AG08395 (cell line): Measurements from ENCODE around the gene DAPK3.
"Not testable (repeated sequence)": the region's sequence is repeated elsewhere in the genome, so short reads cannot be mapped to it uniquely, and the experiment has no call there.

ENCODE experiments used
- DNase-seq: peaks from one replicate; pipeline ENCODE4 v3.0.0; 2012; ENCODE audit warnings: mixed read lengths, low spot score

The DAPK3 gene

DNA sequence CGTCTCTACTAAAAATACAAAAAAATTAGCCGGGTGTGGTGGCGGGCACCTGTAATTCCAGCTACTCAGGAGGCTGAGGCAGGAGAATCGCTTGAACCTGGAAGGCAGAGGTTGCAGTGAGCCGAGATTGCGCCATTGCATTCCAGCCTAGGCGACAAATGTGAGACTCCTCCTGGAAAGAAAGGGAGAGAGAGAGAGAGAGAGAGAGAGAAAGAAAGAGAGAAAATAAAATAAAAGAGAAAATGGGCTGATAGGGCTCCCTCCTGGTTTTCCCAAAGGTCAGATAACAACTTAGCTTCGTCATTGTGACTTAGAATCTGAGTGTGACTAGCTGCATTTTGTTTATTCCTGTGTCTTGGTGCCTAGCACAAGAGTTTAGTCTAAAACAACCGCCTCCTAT is 34.5 kb upstream of the DAPK3 start:
- not testable (repeated sequence) for DNase-seq

DNA sequence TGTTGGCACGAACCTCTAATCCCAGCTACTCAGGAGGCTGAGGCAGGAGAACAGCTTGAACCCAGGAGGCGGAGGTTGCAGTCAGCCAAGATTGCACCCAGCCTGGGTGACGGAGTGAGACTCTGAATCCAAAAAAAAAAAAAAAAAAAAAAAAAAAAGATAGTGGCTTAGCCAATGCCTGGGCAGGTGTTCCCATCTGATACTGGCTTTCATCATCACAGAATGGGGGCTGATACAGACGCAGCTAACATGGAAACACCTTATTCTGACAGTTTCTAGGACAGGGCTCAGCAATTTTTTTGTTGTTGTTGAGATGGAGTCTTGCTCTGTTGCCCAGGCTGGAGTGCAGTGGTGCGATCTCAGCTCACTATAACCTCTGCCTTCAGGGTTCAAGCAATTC is 29.9 kb upstream of the DAPK3 start:
- not testable (repeated sequence) for DNase-seq

DNA sequence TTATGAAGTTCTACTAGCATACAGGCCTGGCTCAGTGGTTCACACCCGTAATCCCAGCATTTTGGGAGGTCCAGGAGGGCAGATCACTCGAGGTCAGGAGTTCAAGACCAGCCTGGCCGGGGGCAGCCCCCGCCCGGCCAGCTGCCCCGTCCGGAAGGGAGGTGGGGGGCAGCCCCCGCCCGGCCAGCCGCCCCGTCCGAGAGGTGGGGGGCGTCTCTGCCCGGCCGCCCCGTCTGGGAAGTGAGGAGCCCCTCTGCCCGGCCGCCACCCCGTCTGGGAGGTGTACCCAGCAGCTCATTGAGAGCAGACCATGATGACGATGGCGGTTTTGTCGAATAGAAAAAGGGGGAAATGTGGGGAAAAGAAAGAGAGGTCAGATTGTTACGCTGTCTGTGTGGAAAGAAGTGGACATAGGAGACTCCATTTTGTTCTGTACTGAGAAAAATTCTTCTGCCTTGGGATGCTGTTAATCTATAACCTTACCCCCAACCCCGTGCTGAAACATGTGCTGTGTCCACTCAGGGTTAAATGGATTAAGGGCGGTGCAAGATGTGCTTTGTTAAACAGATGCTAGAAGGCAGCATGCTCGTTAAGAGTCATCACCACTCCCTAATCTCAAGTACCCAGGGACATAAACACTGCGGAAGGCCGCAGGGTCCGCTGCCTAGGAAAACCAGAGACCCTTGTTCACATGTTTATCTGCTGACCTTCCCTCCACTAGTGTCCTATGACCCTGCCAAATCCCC is 27.9 kb upstream of the DAPK3 start:
- not testable (repeated sequence) for DNase-seq

DNA sequence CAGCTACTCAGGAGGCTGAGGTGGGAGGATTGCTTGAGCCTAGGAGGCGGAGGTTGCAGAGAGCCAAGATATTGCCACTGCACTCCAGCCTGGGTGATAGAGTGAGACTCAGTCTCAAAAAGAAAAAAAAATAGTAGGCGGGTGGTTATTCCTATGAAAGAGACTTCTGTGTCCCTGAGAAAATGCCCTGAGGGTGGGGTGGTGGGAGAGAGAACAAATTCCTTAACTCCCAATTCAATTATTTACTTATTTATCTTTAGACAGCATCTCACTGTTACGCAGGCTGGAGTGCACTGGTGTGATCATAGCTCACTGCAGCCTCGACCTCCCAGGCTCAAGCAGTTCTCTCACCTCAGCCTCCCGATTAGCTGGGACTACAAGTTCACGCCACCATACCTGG is 24.7 kb upstream of the DAPK3 start:
- no peak for DNase-seq

- DNase-seq: no peak
Observed at GRCh38 chr19:3990815-3991117, 19.9 kb upstream of the DAPK3 start.

DNA sequence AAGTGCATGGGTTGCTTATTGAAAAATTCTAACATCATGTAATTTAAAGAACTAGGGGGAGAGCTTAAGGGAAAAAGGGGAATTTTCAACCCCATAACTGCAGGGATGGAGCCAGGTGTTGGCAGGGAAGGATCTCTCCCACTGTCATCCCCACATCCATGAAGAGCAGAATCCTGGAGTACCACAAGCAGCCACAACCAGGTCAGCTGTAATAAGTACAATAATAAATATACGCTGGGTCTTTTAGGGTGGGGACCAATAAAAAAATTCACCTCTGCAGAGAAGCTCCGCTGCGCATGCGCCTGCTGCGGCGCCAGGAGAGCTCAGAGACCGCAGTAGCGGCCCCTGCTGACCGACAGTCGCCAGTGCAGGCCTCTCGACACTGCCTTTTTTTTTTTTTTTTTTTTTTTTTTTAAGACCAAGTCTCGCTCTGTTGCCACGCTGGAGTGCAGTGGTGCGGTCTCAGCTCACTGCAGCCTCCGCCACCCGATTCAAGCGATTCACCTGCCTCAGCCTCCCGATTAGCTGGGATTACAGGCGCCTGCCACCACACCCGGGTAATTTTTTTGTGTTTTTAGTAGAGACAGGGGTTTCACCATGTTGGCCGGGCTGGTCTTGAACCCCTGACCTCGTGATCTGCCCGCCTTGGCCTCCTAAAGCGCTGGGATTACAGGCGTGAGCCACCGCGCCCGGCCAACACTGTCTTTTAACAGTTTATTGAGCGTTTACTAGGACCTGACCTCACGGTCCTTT is 16.9 kb upstream of the DAPK3 start:
- peak; percentile 89 for DNase-seq

- peak; percentile 71 for DNase-seq
Observed at GRCh38 chr19:3986260-3987041, 15.6 kb upstream of the DAPK3 start.

DNA sequence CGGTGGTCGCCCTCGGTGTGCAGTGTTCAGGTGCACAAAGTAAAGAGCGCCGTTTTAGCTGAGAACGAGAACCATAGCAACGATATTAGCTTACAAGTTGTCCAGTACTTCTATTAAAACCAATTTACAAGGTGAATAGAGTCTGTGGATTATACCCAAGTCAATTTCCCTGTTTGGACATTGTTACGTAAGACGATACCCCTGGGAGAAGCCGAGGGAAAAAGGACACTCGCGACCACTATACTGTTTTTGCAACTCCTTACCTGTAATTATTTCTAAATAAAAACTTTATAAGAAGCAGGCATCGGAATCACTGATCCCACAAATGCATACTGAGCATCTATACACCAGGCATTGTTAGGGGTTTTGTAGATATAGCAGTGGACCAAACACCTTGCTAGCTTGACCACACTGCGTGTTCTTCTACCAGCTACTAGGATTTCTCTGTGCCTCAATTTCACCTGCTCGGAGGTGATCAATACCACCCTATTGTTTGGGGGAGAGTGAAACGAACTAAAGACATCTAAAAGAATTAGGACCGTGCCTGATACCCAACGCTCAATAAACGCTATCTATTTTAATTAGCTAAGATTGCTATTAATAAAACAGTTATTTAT is 14.9 kb upstream of the DAPK3 start:
- no peak for DNase-seq

DNA sequence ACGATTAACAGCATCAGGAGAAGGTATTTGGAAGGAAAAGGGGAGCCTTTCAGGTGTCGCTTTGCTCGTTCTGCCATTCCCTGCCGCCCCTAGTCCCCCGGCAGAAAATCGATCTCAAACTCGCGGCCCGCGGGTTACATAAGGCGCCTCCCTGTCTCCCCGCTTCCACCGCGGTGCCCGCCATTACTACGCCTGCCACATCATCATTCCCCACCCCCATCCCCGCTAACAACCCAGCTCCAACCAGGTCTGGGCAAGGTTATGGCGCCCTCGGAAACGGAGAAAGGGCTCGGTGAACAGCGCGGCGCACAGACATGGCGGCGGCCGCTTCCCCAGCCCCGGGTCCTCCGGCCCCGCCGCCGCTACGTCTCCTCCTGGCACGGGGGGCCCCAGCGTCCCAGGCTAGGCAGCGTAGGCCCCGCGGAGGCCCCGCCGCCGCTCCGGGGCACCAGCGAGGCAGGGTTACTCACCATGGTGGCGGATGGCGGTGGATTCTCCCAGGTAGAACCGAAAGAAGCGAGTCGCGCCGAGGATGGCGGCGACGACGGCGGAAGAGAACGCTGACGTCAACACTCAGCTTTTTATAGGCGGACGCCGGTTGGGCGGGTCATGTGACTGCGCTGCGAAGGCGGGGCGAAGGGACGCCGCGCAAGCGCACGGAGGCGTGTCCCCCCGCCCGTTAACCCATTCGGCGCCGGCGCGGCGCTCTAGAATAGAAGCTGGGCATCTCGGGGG is 14.2 kb upstream of the DAPK3 start, which contains the start of gene EEF2:
Gene EEF2, minus strand, starts transcription at position 556 of the 735 bp plus-strand sequence. Its CDS starts 83 bp downstream, at position 473.
- DNase-seq: peak; percentile 98

GRCh38 chr19:3984584-3984907 is 13.6 kb upstream of the DAPK3 start:
- DNase-seq: no peak

GRCh38 chr19:3983936-3984583 is 13.2 kb upstream of the DAPK3 start:
- peak; percentile 38 for DNase-seq

DNA sequence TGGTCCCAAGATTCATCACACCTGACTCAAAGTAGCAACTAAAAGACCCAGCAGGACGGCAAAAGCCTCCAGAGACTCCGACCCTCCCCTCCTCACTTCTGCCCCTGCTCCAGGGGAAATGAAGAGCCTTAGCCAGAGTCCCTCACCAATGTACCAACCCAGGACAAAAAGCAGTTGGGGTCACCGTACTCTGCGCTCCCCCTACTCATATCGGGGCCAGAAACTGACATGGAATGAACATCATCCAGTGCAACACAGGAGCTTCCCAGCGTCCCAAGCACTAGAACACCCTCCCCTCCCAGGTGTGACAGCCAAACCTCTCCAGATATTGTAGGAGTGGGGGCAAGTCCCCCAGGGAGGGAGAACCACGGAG is 12.6 kb upstream of the DAPK3 start:
- DNase-seq: no peak

- peak; percentile 60 for DNase-seq
Observed at GRCh38 chr19:3982701-3983541, 12.0 kb upstream of the DAPK3 start.

GRCh38 chr19:3981736-3982681 is 11.1 kb upstream of the DAPK3 start:
- no peak for DNase-seq

DNA sequence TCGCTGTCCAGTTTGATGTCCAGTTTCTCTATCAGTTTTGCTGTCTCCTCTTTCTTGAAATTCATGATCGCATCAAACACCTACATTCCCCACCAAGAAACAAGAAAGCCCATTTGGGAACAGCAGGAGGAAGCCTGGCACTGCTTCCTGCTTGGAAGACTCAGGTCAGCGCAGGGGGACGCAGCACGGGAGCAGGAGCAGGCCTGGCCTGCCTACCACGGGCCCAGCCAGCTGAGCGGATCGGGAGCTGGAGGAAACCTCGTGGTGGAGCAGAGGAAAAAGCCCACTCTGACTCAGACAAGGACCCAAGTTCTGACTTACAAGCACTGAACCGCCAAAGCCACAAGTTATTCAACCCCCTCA is 10.5 kb upstream of the DAPK3 start:
- DNase-seq: no peak

GRCh38 chr19:3980353-3981251 is 9.7 kb upstream of the DAPK3 start:
- no peak for DNase-seq

GRCh38 chr19:3979674-3980352 is 8.9 kb upstream of the DAPK3 start:
- DNase-seq: no peak

DNA sequence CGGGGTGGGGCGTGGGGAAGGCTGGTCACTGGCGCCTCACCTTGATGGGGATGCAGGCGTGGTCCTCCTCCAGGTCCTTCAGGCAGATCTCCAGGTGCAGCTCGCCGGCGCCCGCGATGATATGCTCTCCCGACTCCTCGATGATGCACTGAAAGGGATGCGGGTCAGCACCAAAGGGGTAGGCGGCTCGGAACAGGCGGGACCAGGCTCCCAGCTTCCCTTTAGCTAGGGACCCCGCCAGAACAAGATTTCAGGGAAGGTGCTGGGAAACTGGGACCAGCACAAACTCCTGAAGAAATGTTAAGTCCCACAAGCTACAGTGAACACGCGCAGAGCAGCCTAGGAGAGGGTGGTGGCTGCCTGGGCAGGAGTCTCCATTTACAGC is 8.4 kb upstream of the DAPK3 start:
- DNase-seq: no peak
